Cerebellar nuclear complex (tissue), 1 donor: ENCODE results near the gene UGT1A9.
"Not testable (repeated sequence)": the region's sequence is repeated elsewhere in the genome, so short reads cannot be mapped to it uniquely, and the experiment has no call there.

Source experiments
- DNase-seq, 2 experiments: peaks; one replicate each; lab custom pipeline; 2025; lab: John Stamatoyannopoulos, UW

Gene UGT1A9

DNA sequence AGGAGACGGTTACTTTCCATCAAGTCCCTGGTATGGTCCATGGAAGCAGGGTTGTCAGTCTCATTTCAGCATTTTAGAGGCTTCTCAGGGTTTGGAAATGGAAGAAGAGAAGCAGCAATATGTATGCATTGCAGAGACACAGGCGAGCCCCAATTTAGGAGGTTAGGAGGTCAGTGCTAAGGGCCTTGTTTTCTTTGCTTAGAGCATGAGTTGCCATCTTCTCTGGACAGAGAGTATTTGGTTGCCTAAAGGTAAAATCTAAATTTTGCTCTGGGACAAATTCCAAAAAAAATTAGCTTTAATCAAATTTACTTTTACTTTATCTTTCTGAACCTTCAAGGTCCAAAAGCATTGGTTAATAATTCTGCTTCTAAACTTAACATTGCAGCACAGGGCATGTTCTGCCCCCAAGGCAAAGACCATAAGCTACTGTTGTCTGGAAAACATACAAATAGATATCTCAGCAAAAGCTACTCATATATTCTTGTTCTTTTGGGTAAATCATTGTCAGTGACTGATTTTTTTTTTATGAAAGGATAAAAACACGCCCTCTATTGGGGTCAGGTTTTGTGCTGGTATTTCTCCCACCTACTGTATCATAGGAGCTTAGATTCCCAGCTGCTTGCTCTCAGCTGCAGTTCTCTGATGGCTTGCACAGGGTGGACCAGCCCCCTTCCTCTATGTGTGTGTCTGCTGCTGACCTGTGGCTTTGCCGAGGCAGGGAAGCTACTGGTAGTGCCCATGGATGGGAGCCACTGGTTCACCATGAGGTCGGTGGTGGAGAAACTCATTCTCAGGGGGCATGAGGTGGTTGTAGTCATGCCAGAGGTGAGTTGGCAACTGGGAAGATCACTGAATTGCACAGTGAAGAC is at the start of gene UGT1A9:
UGT1A9 (plus strand) TSS at position 609 of the 872 bp plus-strand sequence; CDS start at position 646, 37 bp downstream.
- no peak for DNase-seq

DNA sequence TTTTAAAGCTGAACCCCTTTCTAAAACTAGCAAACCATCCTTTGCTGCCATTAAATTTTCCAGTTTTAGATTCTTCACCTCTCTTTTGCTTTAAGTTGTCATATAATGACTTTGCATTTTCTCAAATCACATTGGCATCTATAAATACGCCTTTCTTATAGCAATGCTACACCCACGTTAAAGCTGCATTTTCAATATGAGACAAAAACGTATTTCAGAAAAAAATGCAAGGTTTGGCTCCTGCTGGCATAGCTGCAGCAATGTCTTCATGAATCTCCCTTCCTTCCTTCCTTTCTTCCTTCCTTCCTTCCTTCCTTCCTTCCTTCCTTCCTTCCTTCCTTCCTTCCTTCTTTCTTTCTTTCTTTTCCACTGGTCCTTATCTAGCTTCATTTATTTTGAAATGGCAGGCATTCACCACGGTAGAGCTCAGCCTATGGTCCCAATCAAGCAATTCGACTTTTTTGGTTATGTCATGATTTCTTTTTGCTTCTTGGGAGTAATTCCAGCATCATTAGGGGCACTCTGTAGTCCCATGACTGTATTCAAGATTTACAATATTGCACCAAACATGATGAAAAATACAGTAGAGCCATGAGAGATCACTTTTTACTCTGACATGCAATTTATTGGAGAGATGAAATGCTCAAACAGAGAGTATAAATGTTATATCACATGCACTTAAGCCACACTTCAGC is 44.2 kb upstream of the UGT1A9 start:
- DNase-seq, result no peak

DNA sequence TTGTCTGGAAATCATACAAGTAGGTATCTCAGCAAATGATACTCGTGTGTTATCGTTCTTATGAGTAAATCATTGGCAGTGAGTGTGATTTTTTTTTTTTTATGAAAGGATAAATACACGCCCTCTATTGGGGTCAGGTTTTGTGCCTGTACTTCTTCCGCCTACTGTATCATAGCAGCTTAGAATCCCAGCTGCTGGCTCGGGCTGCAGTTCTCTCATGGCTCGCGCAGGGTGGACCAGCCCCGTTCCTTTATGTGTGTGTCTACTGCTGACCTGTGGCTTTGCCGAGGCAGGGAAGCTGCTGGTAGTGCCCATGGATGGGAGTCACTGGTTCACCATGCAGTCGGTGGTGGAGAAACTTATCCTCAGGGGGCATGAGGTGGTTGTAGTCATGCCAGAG is 35.4 kb upstream of the UGT1A9 start, which contains the start of gene UGT1A10:
UGT1A10 (plus strand) TSS at position 143 of the 400 bp plus-strand sequence; CDS start at position 218, 75 bp downstream.
- not testable (repeated sequence) for DNase-seq

DNA sequence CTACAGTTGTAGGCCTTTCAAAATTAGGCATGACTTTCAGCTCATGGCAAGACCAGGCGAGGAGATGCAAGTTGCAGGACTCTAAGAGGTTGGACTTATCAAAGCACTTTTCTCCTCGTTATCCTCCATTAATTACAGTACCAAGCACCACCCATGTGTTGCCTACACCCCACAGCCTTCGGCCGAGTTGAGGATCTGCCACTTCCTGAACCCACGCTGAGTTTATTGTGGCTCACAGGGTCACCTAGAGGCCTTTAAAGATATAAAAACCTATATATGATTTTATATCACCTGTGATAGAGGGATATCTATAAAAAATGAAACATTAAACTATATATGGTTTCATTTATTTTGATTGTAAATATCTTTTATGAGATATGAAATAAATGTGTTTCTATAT is 32.9 kb upstream of the UGT1A9 start:
- no peak for DNase-seq

DNA sequence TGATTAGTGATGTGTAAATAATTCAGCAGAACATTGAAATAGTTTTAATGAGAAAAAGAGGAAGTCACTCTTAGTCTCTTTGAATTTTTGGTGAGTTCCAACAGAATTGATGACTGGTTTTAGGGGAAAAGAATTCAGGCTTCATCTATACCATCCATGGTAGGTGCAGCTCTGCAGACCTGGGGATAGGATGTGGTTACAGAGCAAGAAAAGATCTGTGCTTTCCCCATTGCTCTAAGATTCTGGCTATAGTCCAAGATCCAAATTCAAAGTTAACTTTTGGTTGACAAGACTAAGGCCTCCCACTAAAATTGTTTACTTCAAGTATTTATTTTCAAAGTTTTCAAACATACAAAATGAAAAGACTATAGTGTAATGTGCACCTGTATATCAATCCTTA is 31.8 kb upstream of the UGT1A9 start:
- no peak for DNase-seq

DNA sequence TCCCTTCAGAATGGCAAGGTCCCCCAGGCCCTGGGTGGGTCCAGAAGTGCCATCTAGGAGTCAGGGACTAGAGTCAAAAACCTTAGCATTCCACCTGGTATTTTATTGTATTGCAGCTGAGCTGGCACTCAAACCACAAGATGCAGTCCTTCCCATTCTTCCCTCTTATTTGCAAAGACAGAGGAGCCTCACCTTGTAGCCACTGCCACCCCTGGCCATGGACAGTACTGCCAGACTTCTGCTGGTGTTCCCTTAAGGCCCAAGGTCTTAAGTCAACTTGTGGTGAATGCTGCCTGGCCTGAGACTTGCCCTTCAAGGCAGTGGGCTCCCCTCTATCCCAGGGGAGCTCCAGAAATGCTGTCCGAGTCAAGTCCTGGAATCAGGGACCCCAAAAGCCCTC is 28.6 kb upstream of the UGT1A9 start:
- DNase-seq, result no peak

DNA sequence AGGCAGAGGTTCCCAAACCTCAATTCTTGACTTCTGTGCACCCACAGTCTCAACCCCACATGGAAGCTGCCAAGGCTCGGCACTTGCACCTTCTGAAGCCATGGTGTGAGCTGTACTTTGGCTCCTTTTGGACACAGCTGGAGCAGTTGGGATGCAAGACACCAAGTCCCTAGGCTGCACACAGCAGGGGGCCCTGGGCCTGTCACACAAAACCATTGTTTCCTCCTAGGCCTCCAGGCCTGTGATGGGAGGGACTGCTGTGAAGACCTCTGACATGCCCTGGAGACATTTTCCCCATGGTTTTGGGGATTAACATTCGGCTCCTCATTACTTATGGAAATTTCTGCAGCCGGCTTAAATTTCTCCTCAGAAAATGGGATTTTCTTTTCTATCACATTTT is 25.7 kb upstream of the UGT1A9 start:
- not testable (repeated sequence) for DNase-seq

DNA sequence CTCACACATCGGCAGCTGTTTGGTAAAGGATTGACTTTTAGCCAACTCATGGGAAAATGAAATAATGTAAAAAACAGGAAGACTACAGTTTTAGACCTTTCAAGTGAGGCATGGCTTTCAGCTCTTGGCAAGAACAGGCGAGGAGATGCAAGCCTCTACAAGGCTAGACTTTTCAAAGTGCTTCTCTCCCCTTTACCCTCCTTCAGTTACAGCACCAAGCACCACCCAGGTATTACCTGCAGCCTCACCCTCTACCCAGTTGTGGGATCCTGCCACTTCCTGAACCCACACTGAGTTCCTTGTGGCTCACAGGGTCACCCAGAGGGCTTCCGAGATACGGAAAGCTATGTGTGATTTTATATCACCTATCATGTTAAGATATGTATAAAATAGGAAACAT is 20.7 kb upstream of the UGT1A9 start:
- DNase-seq, result no peak

DNA sequence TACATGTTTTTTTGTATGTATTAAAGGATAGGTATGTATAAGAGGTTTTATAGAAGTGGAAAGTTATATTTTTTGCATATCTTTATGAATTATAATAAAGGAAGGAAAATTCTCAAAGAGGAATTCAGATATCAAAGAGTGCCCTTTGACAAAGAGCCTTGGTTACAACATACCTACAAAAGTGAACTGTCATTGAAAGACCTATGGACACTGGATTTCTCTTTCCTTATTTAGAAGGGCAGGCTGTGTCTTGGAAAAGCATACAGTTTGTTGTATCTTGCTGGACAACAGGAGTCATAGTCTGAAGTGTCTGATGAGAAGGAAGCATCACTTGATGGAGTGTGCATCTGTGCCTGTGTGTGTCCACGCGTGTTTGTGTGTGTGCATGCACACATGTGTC is 20.3 kb upstream of the UGT1A9 start:
- DNase-seq, result no peak

DNA sequence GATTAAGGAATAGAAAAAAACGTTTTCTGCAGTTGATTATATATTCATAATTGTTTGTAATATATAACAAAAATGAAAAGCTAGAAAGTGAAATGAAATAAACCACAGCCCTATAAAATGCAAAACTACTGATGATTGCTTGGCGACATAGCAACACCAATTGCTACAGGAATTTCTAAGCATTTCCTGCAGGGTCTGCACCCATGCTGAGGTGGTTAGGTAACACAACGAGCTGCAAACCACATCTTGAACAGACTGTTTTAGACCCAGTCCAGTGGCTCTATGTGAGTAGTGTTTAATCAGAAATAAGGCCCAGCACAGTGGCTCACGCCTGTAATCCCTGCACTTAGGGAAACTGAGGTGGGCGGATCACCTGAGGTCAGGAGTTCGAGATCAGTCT is 17.2 kb upstream of the UGT1A9 start:
- no peak for DNase-seq

DNA sequence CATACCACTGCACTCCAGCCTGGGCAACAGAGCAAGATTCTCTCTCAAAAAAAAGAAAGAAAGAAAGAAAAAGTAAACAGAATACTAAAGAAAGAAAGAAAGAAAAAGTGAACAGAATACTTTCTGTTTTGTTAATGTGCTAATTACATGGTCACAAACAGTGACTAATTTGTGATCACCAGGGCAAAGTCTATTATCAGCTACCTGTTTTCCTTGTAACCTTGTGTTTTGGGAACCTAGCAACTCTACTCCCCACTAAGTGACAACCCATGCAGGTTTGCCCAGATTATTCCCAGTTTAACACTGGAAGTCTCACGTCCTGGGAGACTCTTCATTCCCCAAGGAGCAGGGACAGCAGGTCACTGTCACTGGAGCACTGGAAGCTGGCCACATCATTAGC is 16.7 kb upstream of the UGT1A9 start:
- DNase-seq, result no peak

DNA sequence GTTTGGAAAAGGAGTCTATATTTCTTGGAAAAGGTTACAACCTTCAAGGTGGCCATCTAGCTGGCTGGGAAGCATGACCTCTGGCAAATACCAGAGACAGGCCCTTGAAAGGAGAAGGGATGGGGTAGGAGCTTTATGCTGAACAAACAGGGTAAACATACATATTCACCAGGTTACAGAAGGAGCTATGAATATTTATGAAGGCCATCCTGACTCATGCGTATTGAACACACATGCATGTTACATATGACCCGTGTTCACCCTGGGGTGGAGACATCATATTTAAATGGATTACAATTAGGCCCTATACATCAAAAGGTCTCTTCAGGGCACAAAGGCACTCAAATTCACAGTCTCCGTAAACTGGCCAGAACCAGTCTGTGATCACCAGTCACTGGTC is 15.8 kb upstream of the UGT1A9 start:
- DNase-seq, result not testable (repeated sequence)

DNA sequence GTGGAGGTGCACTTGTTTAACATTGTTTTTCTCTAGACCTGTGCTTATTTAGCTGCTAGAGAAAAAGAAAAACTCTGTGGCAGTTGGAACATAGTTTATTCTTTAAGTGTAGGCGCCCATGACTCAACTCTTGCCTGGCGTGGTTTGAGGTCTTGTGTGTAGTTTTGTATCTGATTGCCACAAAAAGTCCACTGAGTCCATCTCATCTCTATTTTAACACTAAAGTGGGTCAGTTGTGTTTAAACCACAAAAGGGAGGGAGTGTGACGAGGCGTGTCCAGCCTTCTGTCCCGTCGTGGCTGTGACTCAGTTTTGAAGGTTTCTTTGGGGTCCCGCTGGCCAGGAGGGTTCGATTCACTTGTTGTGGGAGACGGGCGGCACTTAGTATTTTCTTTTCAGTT is 15.3 kb upstream of the UGT1A9 start:
- DNase-seq, result no peak

DNA sequence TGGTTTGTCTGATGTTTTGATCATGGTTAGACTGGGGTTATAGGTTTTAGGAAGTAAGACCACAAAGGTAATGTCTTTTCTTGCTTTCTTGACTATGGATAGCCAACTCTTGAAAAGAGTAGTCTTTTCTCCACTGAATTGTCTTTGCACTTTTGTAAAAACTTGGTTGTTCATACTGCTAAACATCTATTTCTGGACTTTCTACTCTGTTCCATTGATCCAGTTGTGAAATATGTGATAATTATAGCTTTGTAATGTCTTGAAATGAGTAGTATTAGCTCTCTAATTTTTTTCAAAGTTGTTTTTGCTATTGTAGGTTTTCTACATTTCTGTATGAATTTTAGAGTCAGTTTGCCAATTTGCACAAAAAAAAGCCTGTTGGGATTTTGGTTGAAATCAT is 13.1 kb upstream of the UGT1A9 start:
- DNase-seq, result no peak

DNA sequence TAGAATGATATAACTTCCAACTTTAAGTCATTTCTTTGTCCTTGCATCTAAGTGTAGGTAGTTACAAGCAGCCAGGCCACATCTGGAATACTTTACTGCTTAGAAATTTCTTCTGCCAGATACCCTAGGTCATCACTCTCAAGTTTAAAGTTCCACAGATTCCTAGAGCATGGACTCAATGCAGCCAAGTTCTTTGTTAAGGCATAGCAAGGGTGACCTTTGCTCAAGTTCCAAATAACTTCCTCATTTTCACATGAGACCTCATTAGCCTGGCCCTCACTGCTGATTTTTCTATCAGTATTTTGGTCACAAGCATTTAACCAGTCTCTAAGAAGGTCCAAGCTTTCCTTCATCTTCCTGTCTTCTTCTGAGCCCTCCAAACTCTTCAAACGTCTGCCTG is 7.8 kb upstream of the UGT1A9 start:
- DNase-seq, result no peak

DNA sequence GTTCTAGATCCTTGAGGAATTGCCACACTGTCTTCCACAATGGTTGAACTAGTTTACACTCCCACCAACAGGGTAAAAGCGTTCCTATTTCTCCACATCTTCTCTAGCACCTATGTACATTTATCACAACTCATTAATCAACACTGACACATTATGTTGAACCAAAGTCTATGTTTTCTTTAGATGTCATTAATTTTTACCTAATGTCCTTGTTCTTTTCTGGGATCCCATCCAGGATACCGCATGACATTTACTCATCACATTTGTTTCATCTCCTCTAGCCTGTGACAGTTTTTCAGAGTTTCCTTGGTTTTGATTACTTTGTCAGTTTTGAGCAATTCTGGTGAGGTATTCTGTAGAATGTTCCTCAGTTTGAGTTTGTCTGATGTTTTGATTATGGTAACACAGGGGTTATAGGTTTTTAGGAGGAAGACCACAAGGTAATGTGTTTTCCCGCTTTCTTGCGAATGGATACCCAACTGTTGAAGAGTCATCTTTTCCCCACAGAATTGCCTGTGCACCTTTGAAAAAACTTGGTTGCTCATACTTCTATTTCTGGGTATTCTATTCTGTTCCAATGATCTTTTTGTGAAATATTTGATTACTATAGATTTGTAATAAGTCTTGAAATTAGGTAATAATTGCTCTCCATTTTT is 3.0 kb upstream of the UGT1A9 start:
- no peak for DNase-seq

DNA sequence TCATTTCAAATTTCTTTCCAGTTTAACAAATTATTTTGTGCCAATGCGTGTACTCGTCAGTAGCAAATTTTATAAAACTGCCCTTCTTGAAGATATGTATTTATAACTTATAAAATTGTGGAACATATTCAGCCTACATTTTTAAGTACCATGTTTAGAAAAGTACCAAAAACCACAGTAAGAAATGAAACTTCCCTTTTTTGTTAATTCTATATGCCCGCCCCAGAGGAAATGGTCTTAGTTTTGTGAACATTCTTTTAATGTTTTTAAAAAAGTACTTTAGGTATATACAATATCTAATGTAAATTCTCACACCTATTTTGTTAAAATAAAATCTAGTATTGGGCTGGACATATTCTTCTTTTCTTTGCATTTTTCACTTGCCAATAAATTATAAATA is 1.2 kb downstream of the UGT1A9 start:
- DNase-seq, result no peak

DNA sequence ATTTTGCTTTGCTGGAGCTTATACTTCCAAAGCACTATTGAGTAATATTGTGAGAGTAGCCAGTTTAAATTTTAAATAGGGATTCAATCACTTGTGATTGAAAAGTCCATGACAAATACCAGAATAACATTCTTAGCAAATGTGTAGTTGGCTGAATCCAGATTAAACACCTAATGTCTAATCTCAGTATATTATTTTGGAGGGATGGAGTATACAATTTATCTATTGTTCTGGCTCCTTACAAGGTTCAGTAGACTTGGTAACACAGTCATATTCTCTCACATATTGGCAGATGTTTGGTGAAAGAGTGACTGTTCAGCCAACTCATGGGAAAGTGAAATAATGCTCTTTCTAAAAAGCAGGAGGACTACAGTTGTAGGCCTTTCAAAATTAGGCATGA is 2.2 kb downstream of the UGT1A9 start:
- no peak for DNase-seq

DNA sequence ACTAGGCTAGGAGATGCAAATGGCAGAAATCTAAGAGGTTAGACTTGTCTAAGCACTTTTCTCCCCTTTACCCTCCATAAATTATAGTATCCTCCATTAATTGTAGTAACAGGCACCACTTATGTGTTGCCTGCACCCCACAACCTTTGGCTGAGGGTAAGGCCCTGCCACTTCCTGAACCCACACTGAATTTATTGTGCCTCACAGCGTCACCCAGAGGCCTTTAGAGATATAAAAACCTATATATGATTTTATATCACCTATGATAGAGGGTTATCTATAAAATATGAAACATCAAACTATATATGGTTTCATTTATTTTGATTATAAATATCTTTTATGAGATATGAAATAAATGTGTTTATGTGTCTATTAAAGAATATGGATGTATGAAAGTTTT is 2.6 kb downstream of the UGT1A9 start:
- DNase-seq, result no peak

DNA sequence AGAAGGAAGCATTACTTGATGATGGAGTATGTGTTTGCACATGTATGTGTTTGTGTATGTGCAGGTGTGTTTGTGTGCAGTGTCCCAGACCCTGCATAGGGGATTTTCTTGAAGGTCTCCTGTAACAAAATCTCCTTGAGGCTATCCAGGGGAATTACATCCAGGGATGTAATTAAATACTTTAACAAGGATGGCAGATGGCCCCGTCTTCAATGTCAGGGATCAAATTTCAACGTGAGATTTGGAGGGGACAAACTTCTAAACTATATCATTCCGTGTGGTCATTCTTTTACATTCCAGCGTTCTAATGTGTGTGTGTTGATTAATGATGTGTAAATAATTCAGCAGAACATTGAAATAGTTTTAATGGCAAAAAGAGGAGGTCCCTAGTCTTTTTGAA is 3.3 kb downstream of the UGT1A9 start:
- DNase-seq, result no peak

DNA sequence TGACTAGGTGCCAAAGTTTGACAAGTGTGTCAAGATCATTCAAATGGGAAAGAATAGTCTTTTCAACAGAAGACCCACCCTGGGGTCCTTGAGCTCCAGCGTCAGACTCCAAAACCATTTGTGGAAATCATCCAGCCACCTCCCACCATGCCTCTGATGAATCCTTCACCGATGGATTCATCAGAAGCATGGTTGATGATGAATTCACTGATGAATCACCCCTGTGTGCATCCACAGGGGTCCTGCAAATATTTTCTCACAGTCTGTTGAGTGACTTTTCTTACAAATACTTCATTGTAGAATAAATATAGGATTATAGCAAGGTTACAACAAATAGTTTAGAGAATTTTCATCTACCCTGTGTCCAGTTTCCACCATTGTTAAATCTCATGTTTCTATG is 4.3 kb downstream of the UGT1A9 start:
- no peak for DNase-seq

DNA sequence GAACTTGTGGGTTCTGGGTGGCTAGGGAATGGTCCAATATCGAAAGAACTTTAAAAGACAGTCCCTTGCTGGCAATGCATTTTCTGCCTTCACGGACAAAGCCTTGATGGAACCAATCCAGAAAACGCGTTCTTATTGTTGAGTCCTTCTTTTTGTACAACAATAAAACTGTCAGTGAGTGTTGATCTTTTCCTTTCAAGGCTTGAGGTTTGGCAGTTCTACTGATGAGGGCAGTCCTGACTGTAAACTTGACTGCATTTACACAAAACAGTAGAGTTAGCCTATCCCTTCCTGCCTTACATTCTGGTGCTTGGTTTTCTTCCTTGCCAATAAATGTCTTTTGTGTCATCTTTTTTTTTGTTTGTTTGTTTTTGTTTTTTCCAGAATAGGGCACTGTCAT is 7.5 kb downstream of the UGT1A9 start:
- no peak for DNase-seq
